ENCODE results near the gene CCNA2. TPM values are rescaled to one million over a fixed set of nuclear protein-coding genes. Genes with fewer than 3 reads are reported as not detected.

The CCNA2 gene
- total and polyA plus RNA-seq, 9 of the 15 experiments (the other 6 are each of a cell fraction or from before 2014, with no cell fraction given): 37.1 to 197 (median 154) TPM

DNA sequence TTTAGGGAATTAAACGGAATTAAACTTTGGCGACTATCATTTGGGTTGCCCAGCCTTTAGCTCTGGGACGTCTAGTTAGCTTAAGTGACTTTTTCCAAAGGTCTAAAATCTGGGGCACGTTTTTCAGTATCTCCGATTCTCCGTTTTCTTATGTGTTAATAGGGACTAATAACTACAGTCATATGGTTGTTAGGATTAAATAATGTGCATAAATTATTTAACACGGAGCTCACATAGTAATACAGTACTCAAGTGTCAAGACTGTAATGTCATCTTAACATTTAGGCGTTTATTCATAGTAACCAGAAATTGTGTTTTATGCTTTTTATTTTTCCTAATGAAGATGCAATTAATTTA is 466 bp upstream of the CCNA2 start (continued):
- TF ChIP-seq, protein P1, sequence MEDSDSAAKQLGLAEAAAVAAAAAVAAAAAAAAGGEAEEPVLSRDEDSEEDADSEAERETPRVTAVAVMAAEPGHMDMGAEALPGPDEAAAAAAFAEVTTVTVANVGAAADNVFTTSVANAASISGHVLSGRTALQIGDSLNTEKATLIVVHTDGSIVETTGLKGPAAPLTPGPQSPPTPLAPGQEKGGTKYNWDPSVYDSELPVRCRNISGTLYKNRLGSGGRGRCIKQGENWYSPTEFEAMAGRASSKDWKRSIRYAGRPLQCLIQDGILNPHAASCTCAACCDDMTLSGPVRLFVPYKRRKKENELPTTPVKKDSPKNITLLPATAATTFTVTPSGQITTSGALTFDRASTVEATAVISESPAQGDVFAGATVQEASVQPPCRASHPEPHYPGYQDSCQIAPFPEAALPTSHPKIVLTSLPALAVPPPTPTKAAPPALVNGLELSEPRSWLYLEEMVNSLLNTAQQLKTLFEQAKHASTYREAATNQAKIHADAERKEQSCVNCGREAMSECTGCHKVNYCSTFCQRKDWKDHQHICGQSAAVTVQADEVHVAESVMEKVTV (CRISPR knock-in tag; IDR thresholded peaks at IDR 0.05): peak; percentile 18; the same call in 1 of the 2 replicates
- 0 out of 2 replicates have a peak, but pooled peaks have one; percentile 13 for TF ChIP-seq ZNF134 (CRISPR knock-in tag; conservative IDR thresholded peaks at IDR 0.05)
- 0 out of 2 replicates have a peak, but pooled peaks have one; percentile 13 for TF ChIP-seq NR2F6 (CRISPR knock-in tag; IDR thresholded peaks at IDR 0.05)
- TF ChIP-seq BRCA1 (IDR thresholded peaks at IDR 0.05): no peak
- TF ChIP-seq BRCA1 (CRISPR knock-in tag; IDR thresholded peaks at IDR 0.05): no peak
- TF ChIP-seq, protein P2, sequence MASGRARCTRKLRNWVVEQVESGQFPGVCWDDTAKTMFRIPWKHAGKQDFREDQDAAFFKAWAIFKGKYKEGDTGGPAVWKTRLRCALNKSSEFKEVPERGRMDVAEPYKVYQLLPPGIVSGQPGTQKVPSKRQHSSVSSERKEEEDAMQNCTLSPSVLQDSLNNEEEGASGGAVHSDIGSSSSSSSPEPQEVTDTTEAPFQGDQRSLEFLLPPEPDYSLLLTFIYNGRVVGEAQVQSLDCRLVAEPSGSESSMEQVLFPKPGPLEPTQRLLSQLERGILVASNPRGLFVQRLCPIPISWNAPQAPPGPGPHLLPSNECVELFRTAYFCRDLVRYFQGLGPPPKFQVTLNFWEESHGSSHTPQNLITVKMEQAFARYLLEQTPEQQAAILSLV (tag; IDR thresholded peaks at IDR 0.05): no peak
- no peak for TF ChIP-seq WHSC1 (IDR thresholded peaks at IDR 0.05; ENCODE audit: low read length)
- TF ChIP-seq CSDE1 (IDR thresholded peaks at IDR 0.05): 0 out of 4 replicates have a peak, but pooled peaks of 1 of the 2 experiments have one; percentile 1
- TF ChIP-seq DACH1 (IDR thresholded peaks at IDR 0.05; ENCODE audit: partially characterized antibody): peak; percentile 90
- TF ChIP-seq BACH1 (tag; IDR thresholded peaks at IDR 0.05): no peak
- no peak for TF ChIP-seq TCF7 (IDR thresholded peaks at IDR 0.05; ENCODE audit: borderline replicate concordance)
- TF ChIP-seq ZNF3 (CRISPR knock-in tag; IDR thresholded peaks at IDR 0.05): no peak
- TF ChIP-seq TEAD2 (tag; IDR thresholded peaks at IDR 0.05): no peak
- TF ChIP-seq, protein P3, sequence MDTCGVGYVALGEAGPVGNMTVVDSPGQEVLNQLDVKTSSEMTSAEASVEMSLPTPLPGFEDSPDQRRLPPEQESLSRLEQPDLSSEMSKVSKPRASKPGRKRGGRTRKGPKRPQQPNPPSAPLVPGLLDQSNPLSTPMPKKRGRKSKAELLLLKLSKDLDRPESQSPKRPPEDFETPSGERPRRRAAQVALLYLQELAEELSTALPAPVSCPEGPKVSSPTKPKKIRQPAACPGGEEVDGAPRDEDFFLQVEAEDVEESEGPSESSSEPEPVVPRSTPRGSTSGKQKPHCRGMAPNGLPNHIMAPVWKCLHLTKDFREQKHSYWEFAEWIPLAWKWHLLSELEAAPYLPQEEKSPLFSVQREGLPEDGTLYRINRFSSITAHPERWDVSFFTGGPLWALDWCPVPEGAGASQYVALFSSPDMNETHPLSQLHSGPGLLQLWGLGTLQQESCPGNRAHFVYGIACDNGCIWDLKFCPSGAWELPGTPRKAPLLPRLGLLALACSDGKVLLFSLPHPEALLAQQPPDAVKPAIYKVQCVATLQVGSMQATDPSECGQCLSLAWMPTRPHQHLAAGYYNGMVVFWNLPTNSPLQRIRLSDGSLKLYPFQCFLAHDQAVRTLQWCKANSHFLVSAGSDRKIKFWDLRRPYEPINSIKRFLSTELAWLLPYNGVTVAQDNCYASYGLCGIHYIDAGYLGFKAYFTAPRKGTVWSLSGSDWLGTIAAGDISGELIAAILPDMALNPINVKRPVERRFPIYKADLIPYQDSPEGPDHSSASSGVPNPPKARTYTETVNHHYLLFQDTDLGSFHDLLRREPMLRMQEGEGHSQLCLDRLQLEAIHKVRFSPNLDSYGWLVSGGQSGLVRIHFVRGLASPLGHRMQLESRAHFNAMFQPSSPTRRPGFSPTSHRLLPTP (IDR thresholded peaks at IDR 0.05; ENCODE audit: borderline replicate concordance, extremely low read depth, insufficient read length): no peak
- TF ChIP-seq PHF8 (IDR thresholded peaks at IDR 0.05; ENCODE audit: borderline replicate concordance, low read length): peak; percentile 36; the same call in 1 of the 2 replicates
- 0 out of 2 replicates have a peak, but pooled peaks have one; percentile 19 for TF ChIP-seq SMARCA4 (IDR thresholded peaks at IDR 0.05)
- TF ChIP-seq, protein P4, sequence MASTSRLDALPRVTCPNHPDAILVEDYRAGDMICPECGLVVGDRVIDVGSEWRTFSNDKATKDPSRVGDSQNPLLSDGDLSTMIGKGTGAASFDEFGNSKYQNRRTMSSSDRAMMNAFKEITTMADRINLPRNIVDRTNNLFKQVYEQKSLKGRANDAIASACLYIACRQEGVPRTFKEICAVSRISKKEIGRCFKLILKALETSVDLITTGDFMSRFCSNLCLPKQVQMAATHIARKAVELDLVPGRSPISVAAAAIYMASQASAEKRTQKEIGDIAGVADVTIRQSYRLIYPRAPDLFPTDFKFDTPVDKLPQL (IDR thresholded peaks at IDR 0.05; ENCODE audit: extremely low read depth, insufficient read length): no peak
- TF ChIP-seq TEAD1 (CRISPR knock-in tag; IDR thresholded peaks at IDR 0.05): 0 out of 4 replicates have a peak, but pooled peaks of 1 of the 2 experiments have one; percentile 7
- TF ChIP-seq TBL1XR1 (IDR thresholded peaks at IDR 0.05; ENCODE audit: low read length in 2 of 2): 0 out of 4 replicates have a peak, but pooled peaks of 1 of the 2 experiments have one; percentile 4
- peak; percentile 65 for TF ChIP-seq POLR2H (tag; IDR thresholded peaks at IDR 0.05; ENCODE audit: low read depth)
- TF ChIP-seq, protein P5, sequence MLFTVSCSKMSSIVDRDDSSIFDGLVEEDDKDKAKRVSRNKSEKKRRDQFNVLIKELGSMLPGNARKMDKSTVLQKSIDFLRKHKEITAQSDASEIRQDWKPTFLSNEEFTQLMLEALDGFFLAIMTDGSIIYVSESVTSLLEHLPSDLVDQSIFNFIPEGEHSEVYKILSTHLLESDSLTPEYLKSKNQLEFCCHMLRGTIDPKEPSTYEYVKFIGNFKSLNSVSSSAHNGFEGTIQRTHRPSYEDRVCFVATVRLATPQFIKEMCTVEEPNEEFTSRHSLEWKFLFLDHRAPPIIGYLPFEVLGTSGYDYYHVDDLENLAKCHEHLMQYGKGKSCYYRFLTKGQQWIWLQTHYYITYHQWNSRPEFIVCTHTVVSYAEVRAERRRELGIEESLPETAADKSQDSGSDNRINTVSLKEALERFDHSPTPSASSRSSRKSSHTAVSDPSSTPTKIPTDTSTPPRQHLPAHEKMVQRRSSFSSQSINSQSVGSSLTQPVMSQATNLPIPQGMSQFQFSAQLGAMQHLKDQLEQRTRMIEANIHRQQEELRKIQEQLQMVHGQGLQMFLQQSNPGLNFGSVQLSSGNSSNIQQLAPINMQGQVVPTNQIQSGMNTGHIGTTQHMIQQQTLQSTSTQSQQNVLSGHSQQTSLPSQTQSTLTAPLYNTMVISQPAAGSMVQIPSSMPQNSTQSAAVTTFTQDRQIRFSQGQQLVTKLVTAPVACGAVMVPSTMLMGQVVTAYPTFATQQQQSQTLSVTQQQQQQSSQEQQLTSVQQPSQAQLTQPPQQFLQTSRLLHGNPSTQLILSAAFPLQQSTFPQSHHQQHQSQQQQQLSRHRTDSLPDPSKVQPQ (CRISPR knock-in tag; IDR thresholded peaks at IDR 0.05; ENCODE audit: borderline replicate concordance): no peak

Data from K562 (cell line).